H1 (cell line): Measurements from ENCODE around the gene SCAP. TPM values are rescaled to one million over a fixed set of nuclear protein-coding genes. Genes with fewer than 3 reads are reported as not detected.

ENCODE experiments used
- EGR1 ChIP-seq: IDR thresholded peaks from 2 replicates; pipeline ENCODE4 v1.6.1; 2011; ENCODE audit warnings: low read depth, low read length, borderline replicate concordance
- GTF2F1 ChIP-seq: IDR thresholded peaks from 2 replicates; pipeline ENCODE4 v1.6.1; 2012; ENCODE audit warnings: low read depth, low read length, improper control_type of control experiment, borderline replicate concordance
- HDAC2 ChIP-seq, 2 experiments: fragments of 300-600 bp in 1 of 2; sonication (generic) in 1 of 2; IDR thresholded peaks; 2 replicates each; pipeline ENCODE4 v1.6.1; 2011 to 2012; ENCODE audit warnings: low read depth in 2 of 2, low read length in 2 of 2, mild to moderate bottlenecking in 2 of 2, moderate library complexity in 2 of 2, borderline replicate concordance in 1 of 2, inconsistent platforms in 1 of 2
- KDM1A ChIP-seq: fragments of 200-600, 300-600 bp; sonication (generic); IDR thresholded peaks from 2 replicates; pipeline ENCODE4 v1.7.1; 2016; ENCODE audit warnings: mild to moderate bottlenecking, low read length, borderline replicate concordance
- KDM4A ChIP-seq: IDR thresholded peaks from one replicate; pipeline ENCODE4 v1.7.1; 2012; ENCODE audit warnings: low read depth, mild to moderate bottlenecking, moderate library complexity, low read length, inconsistent platforms; ENCODE audit not compliant: severe bottlenecking
- polyA plus RNA-seq, 7 experiments: library from polyadenylated mRNA; depleted of rRNA in 3 of 7; stranded (reverse) in 5 of 7; unstranded in 2 of 7; fragments of >200 nt in 5 of 7; fragments of 200-250 nt in 2 of 7; gene quantifications; 1 replicate in 5 of 7; 2 replicates in 1 of 7; 4 replicates in 1 of 7; pipeline versions ENCODE4 v1.2.1 to v1.2.3, GENCODE V29; 2011 to 2013; ENCODE audit warnings: missing spikeins in 2 of 7, mixed read lengths in 2 of 7
- total RNA-seq: library from RNA; stranded (reverse); fragmentation: NEBNext Ultra II Directional; extraction: Animal tissue kit (Norgen Biotek cat#: 25700); gene quantifications from 2 replicates; pipeline ENCODE4 v1.2.1, GENCODE V29; 2021
- TF ChIP-seq, protein P1 (sequence below): IDR thresholded peaks from 2 replicates; pipeline ENCODE4 v1.6.1; 2011; ENCODE audit warnings: low read length, improper control_type of control experiment

Gene SCAP
- total and polyA plus RNA-seq, 2 of the 8 experiments (the other 6 are each of a cell fraction or from before 2014, with no cell fraction given) = 74.0 to 114 TPM

DNA sequence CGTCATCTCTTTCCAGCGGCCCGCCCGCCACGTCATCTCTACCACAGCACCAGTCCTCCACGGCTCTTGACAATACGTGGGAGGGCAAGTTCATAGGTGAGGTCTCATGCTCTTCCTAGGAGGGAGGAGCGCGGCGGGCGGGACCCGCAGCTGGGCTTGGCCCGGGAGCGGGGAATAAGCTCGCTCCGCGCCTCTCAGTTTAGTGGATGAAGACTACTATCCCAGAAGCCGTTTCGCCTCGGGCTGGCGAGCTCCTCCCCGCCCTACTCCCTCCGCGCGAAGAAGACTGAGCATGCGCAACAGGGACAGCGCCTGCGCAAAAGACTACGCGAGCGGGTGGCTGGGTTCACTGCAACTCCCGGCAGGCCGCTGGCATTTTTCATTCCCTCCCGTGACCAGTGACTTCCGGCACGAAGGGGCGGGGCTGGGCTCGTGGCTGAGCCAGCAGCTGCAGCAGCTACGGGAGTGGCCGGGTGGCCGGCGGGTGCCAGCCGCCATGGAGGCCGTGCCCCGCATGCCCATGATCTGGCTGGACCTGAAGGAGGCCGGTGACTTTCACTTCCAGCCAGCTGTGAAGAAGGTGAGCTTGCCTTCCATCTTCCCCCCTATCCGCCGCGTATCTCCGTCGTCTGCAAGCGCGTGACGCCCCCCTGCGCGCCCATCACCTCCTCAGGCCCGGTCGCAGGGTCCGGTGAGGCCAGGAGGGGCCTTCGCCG is 95.0 kb downstream of the SCAP start, which contains the start of gene PTPN23 (continued):
- TF ChIP-seq, protein P1, sequence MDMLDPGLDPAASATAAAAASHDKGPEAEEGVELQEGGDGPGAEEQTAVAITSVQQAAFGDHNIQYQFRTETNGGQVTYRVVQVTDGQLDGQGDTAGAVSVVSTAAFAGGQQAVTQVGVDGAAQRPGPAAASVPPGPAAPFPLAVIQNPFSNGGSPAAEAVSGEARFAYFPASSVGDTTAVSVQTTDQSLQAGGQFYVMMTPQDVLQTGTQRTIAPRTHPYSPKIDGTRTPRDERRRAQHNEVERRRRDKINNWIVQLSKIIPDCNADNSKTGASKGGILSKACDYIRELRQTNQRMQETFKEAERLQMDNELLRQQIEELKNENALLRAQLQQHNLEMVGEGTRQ = peak; percentile 67
- peak; percentile 19 for TF ChIP-seq KDM4A
- no peak for TF ChIP-seq EGR1
- peak; percentile 40 to 90; a peak in 1 of 4 replicates for TF ChIP-seq HDAC2 (IDR thresholded peaks at IDR 0.05; ENCODE audit: borderline replicate concordance in 1 of 2, low read depth in 2 of 2, low read length in 2 of 2)
- no peak for TF ChIP-seq KDM1A
- TF ChIP-seq GTF2F1 = no peak
